HCT116 (cell line): Measurements from ENCODE around the gene ERBIN.

Experiments
- CTCF ChIP-seq, 3 experiments: fragments of 200-600 bp in 1 of 3; sonication (generic) in 1 of 3; IDR thresholded peaks in 2 of 3; conservative IDR thresholded peaks in 1 of 3; 2 replicates each; pipeline ENCODE4 v1.5.1; 2012 to 2017; ENCODE audit warnings: low read depth in 2 of 3, low read length in 2 of 3, antibody characterized with exemption in 1 of 3, borderline replicate concordance in 1 of 3, control low read depth in 1 of 3, mild to moderate bottlenecking in 1 of 3, mixed read lengths in 1 of 3, mixed run types in 1 of 3, moderate library complexity in 1 of 3; ENCODE audit not compliant: insufficient read depth in 1 of 3
- MAX ChIP-seq: IDR thresholded peaks from 2 replicates; pipeline ENCODE4 v1.6.1; 2012
- POLR2AphosphoS5 ChIP-seq: IDR thresholded peaks from 2 replicates; pipeline ENCODE4 v1.6.1; 2011; ENCODE audit warnings: mild to moderate bottlenecking, low read depth, low read length, moderate library complexity
- RAD21 ChIP-seq: IDR thresholded peaks from 2 replicates; pipeline ENCODE4 v1.6.1; 2012; ENCODE audit warnings: low read depth, mild to moderate bottlenecking
- SIN3A ChIP-seq: IDR thresholded peaks from 2 replicates; pipeline ENCODE4 v1.6.1; 2012; ENCODE audit warnings: low read depth
- SP1 ChIP-seq: IDR thresholded peaks from 2 replicates; pipeline ENCODE4 v1.6.1; 2012; ENCODE audit warnings: low read depth
- SRF ChIP-seq: IDR thresholded peaks from 2 replicates; pipeline ENCODE4 v1.6.1; 2012; ENCODE audit warnings: low read depth
- TCF7L2 ChIP-seq: IDR thresholded peaks from 2 replicates; pipeline ENCODE4 v1.7.0; 2011; ENCODE audit warnings: borderline replicate concordance, inconsistent platforms; ENCODE audit not compliant: insufficient read depth, insufficient read length; ENCODE audit errors: extremely low read depth
- YY1 ChIP-seq: IDR thresholded peaks from 2 replicates; pipeline ENCODE4 v1.6.1; 2011; ENCODE audit warnings: low read length, low read depth, moderate library complexity, mild to moderate bottlenecking; ENCODE audit not compliant: insufficient replicate concordance; ENCODE audit errors: extremely low read depth
- ZBTB33 ChIP-seq: IDR thresholded peaks from 2 replicates; pipeline ENCODE4 v1.6.1; 2011; ENCODE audit warnings: mild to moderate bottlenecking, low read length, moderate library complexity; ENCODE audit not compliant: insufficient replicate concordance; ENCODE audit errors: extremely low read depth

GRCh38 chr5:66129144-66129543, 202.8 kb downstream of the ERBIN start:
- no peak for TF ChIP-seq CTCF (IDR thresholded peaks at IDR 0.05 in 2 of 3, conservative IDR thresholded peaks at IDR 0.05 in 1 of 3; ENCODE audit: borderline replicate concordance in 1 of 3, insufficient read depth in 1 of 3, low read depth in 2 of 3, low read length in 2 of 3)
- TF ChIP-seq SP1: no peak
- no peak for TF ChIP-seq ZBTB33
- TF ChIP-seq TCF7L2: no peak
- no peak for TF ChIP-seq YY1
- TF ChIP-seq SIN3A: no peak
- TF ChIP-seq POLR2AphosphoS5: no peak
- no peak for TF ChIP-seq MAX
- TF ChIP-seq SRF: no peak
- no peak for TF ChIP-seq RAD21
